ENCODE results near the gene VRK1.

Gene VRK1

GRCh38 chr14:96852823-96853422 is 55.7 kb downstream of the VRK1 start:
- H3K27me3 ChIP-seq, result no peaks in the 10 kb centered on the region
- no peak overlapping the region for H3K4me3 ChIP-seq
- TF ChIP-seq CTCF (IDR thresholded peaks at IDR 0.05), result peak; percentile 44 to 45
- no peak for DNase-seq
- no peaks in the 10 kb centered on the region for H3K4me1 ChIP-seq
- H3K27ac ChIP-seq, result no peak overlapping the region
- H3K36me3 ChIP-seq, result peaks cover 0 to 20% (median 8%) of the 10 kb centered on the region in 3 donors
- no peaks in the 10 kb centered on the region for H3K9me3 ChIP-seq
- intact Hi-C loops (cut with DNase I; ENCODE audit: low total_unique reads), result no loop called here

GRCh38 chr14:96858643-96859042 is 61.5 kb downstream of the VRK1 start:
- peaks cover 0 to 23% (median 6%) of the 10 kb centered on the region in 3 donors for H3K36me3 ChIP-seq
- no peak for DNase-seq
- no peaks in the 10 kb centered on the region for H3K9me3 ChIP-seq
- intact Hi-C loops (cut with DNase I; ENCODE audit: low total_unique reads), result no loop called here
- no peak overlapping the region for H3K4me3 ChIP-seq
- H3K27me3 ChIP-seq, result no peaks in the 10 kb centered on the region
- no peak for TF ChIP-seq CTCF (IDR thresholded peaks at IDR 0.05)
- H3K4me1 ChIP-seq, result no peaks in the 10 kb centered on the region
- no peak overlapping the region for H3K27ac ChIP-seq

GRCh38 chr14:96861568-96862310 is 64.6 kb downstream of the VRK1 start:
- Histone ChIP-seq H3K27me3 (no peaks in the 10 kb centered on the region), H3K36me3 (peaks cover 0 to 11% (median 0%) of the 10 kb centered on the region in 3 donors), H3K9me3 (no peaks in the 10 kb centered on the region), H3K27ac (no peak overlapping the region), H3K4me1 (no peaks in the 10 kb centered on the region), H3K4me3 (no peak overlapping the region)
- DNase-seq, result no peak
- intact Hi-C loops (cut with DNase I; ENCODE audit: low total_unique reads), result no loop called here
- no peak for TF ChIP-seq CTCF (IDR thresholded peaks at IDR 0.05)

GRCh38 chr14:96863327-96863985 is 66.3 kb downstream of the VRK1 start:
- no peaks in the 10 kb centered on the region for H3K9me3 ChIP-seq
- no peak for TF ChIP-seq CTCF (IDR thresholded peaks at IDR 0.05)
- H3K4me1 ChIP-seq, result no peaks in the 10 kb centered on the region
- DNase-seq, result no peak
- H3K36me3 ChIP-seq, result no peaks in the 10 kb centered on the region
- intact Hi-C loops (cut with DNase I; ENCODE audit: low total_unique reads), result no loop called here
- no peaks in the 10 kb centered on the region for H3K27me3 ChIP-seq
- no peak overlapping the region for H3K27ac ChIP-seq
- no peak overlapping the region for H3K4me3 ChIP-seq

- H3K27me3 ChIP-seq, result no peaks in the 10 kb centered on the region
Measured at GRCh38 chr14:96863986-96864330, 66.8 kb downstream of the VRK1 start.

More at GRCh38 chr14:96863986-96864330, 66.8 kb downstream of the VRK1 start:
- Histone ChIP-seq H3K9me3 (no peaks in the 10 kb centered on the region), H3K36me3 (no peaks in the 10 kb centered on the region), H3K27ac (no peak overlapping the region), H3K4me3 (no peak overlapping the region), H3K4me1 (no peaks in the 10 kb centered on the region)
- no peak for TF ChIP-seq CTCF (IDR thresholded peaks at IDR 0.05)
- intact Hi-C loops (cut with DNase I; ENCODE audit: low total_unique reads), result no loop called here
- no peak for DNase-seq
